ENCODE data around the gene APBA3. TPM values are rescaled to one million over a fixed set of nuclear protein-coding genes. Genes with fewer than 3 reads are reported as not detected.
A peak's percentile ranks its signal among the peaks of the same experiment; 100 is the strongest.

APBA3 gene
- total and polyA plus RNA-seq, 9 of the 15 experiments (the other 6 are each of a cell fraction or from before 2014, with no cell fraction given): 0.10 to 29.5 (median 11.5) TPM

- 52% methylated on average over 30 of the region's 31 CpGs for WGBS (ENCODE audit: insufficient coverage, low coverage, missing lambda C conversion rate)
- H3K4me1 ChIP-seq (replicated peaks in 1 of 2; ENCODE audit: control insufficient read depth in 2 of 2, insufficient read depth in 2 of 2, low read length in 2 of 2): peaks cover 0 to 13% of the 10 kb centered on the region in 2 experiments; a peak in 3 of 5 replicates
- DNase-seq (ENCODE audit: extremely low read depth in 1 of 4, low spot score in 3 of 4) (no peak), ATAC-seq (no peak), FAIRE-seq (no peak)
- H3K9me1 ChIP-seq (ENCODE audit: control insufficient read depth, insufficient read depth, low read length): no peaks in the 10 kb centered on the region
- H3K4me2 ChIP-seq (ENCODE audit: insufficient read depth, low read length): no peak overlapping the region
- no TSS peak for BruUV-seq (replicated peaks)
- in situ Hi-C loops (cut with MboI): no loop called here
- no peak overlapping the region for H3K4me3 ChIP-seq
- H3K36me3 ChIP-seq (ENCODE audit: control insufficient read depth, insufficient read depth, low read length): peaks cover 8% of the 10 kb centered on the region; the same call in 1 of the 3 replicates
- H3K79me2 ChIP-seq (ENCODE audit: control insufficient read depth, insufficient read depth, low read length): no peaks in the 10 kb centered on the region
- H3K27ac ChIP-seq (ENCODE audit: extremely low read depth, low read depth, low read length): no peak overlapping the region
- 0 out of 2 replicates have a peak, but pooled peaks have one; percentile 37 for TF ChIP-seq ZBTB33 (CRISPR knock-in tag; IDR thresholded peaks at IDR 0.05)
- no peak for TF ChIP-seq MAFK (IDR thresholded peaks at IDR 0.05; ENCODE audit: low read length)
- H3K9ac ChIP-seq (ENCODE audit: insufficient read depth in 1 of 2, low read depth in 2 of 2, low read length in 2 of 2): peak overlapping the region in 1 of 2 experiments; percentile 31; a peak in 1 of 4 replicates
- ChIA-PET CTCF (ENCODE audit: low intra/inter-chr PET ratio) (no interaction called here), POLR2A (interaction anchor here (0.9 to 1.9 kb wide), 4 partner anchors 10 to 439 kb away, joined by 3 to 5 read pairs (median 4); partner anchors contain the start of gene MRPL54)
- H4K20me1 ChIP-seq (replicated peaks; ENCODE audit: control insufficient read depth, insufficient read depth, low read length): no peaks in the 10 kb centered on the region
- H2AFZ ChIP-seq (ENCODE audit: low read depth, low read length): no peak overlapping the region
- no peaks in the 10 kb centered on the region for H3K9me3 ChIP-seq (replicated peaks; ENCODE audit: control insufficient read depth, insufficient read depth, low read depth, low read length)
- intact Hi-C loops (cut with micrococcal nuclease): no loop called here
- H3K27me3 ChIP-seq (ENCODE audit: control insufficient read depth in 2 of 2, insufficient read depth in 2 of 2, low read length in 2 of 2): no peaks in the 10 kb centered on the region
Observed at GRCh38 chr19:3746371-3747056, 15.0 kb downstream of the APBA3 start.
